ENCODE results near the gene PRSS21. TPM values are rescaled to one million over a fixed set of nuclear protein-coding genes. Genes with fewer than 3 reads are reported as not detected.

PRSS21 gene
- total and polyA plus RNA-seq, 2 donors from 2014 or later: 0.54 TPM; not detected in 1

DNA sequence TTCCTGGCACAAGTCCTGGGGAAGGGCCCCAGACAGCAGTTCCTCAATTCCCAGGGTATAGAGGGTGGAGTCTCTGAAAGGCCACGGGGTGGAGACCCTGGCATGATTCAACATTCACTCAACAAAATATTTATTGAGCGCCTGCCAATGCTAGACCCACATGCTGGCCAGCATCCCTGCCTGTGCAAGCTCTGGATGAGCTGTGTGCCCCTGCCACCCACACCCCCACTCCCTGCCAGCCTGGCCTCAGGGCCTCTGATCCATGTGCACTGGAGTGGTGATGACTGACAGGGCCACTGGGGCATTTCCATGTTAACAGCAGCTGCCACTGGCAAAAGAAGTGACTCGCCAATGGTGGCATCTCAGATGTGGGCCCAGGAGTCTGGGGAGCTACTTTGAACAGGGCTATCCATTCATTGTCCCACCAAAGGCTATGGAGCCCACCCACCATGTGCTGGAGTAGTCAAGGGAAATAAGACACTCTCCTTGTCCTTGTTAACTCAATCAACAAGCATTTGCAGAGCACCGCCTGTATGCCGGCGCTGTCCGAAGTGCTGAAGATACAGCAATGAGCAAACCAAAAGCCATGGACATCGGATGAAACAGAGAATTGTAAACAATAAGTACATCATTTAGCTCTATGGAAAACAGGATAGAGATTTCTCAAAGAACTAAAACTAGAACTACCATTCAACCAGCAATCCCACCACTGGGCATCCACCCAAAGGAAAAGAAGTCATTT is 44.0 kb downstream of the PRSS21 start:
- intact Hi-C loops (cut with DNase I): no loop called here
- peaks cover 0 to 6% (median 0%) of the 10 kb centered on the region in 3 donors for H3K9me3 ChIP-seq (ENCODE audit: control insufficient read depth in 2 of 3, insufficient read depth in 1 of 3, low read length in 3 of 3)
- H3K4me3 ChIP-seq (ENCODE audit: low read length in 3 of 3): no peak overlapping the region
- no peaks in the 10 kb centered on the region for H3K36me3 ChIP-seq (ENCODE audit: control insufficient read depth in 2 of 3, insufficient read depth in 3 of 3, low read length in 3 of 3)
- DNase-seq: no peak
- no peaks in the 10 kb centered on the region for H3K4me1 ChIP-seq (ENCODE audit: control insufficient read depth in 2 of 3, insufficient read depth in 2 of 3, low read depth in 1 of 3, low read length in 3 of 3)
- H3K9ac ChIP-seq (ENCODE audit: low read length in 3 of 3): no peak overlapping the region
- no peaks in the 10 kb centered on the region for H3K27me3 ChIP-seq (ENCODE audit: control insufficient read depth, insufficient read depth, low read length)
- TF ChIP-seq, protein P1, sequence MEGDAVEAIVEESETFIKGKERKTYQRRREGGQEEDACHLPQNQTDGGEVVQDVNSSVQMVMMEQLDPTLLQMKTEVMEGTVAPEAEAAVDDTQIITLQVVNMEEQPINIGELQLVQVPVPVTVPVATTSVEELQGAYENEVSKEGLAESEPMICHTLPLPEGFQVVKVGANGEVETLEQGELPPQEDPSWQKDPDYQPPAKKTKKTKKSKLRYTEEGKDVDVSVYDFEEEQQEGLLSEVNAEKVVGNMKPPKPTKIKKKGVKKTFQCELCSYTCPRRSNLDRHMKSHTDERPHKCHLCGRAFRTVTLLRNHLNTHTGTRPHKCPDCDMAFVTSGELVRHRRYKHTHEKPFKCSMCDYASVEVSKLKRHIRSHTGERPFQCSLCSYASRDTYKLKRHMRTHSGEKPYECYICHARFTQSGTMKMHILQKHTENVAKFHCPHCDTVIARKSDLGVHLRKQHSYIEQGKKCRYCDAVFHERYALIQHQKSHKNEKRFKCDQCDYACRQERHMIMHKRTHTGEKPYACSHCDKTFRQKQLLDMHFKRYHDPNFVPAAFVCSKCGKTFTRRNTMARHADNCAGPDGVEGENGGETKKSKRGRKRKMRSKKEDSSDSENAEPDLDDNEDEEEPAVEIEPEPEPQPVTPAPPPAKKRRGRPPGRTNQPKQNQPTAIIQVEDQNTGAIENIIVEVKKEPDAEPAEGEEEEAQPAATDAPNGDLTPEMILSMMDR (IDR thresholded peaks at IDR 0.05; ENCODE audit: borderline replicate concordance, extremely low read depth, insufficient read depth): no peak
- no peak for FAIRE-seq
- no peak overlapping the region for H3K27ac ChIP-seq (ENCODE audit: low read depth in 2 of 2, low read length in 2 of 2)

GRCh38 chr16:2865651-2866050 is 48.6 kb downstream of the PRSS21 start:
- Histone ChIP-seq H3K27ac (ENCODE audit: low read depth in 2 of 2, low read length in 2 of 2) (no peak overlapping the region), H3K9ac (ENCODE audit: low read length in 3 of 3) (no peak overlapping the region)

GRCh38 chr16:2866431-2866830 is 49.4 kb downstream of the PRSS21 start:
- H3K27ac ChIP-seq (ENCODE audit: low read depth in 2 of 2, low read length in 2 of 2): no peak overlapping the region
- no peaks in the 10 kb centered on the region for H3K9me3 ChIP-seq (ENCODE audit: control insufficient read depth in 2 of 3, insufficient read depth in 1 of 3, low read length in 3 of 3)
- TF ChIP-seq, protein P1 (IDR thresholded peaks at IDR 0.05; ENCODE audit: borderline replicate concordance, extremely low read depth, insufficient read depth): no peak
- H3K27me3 ChIP-seq (ENCODE audit: control insufficient read depth, insufficient read depth, low read length): no peaks in the 10 kb centered on the region
- no peak for FAIRE-seq
- DNase-seq: no peak
- intact Hi-C loops (cut with DNase I): no loop called here
- no peaks in the 10 kb centered on the region for H3K36me3 ChIP-seq (ENCODE audit: control insufficient read depth in 2 of 3, insufficient read depth in 3 of 3, low read length in 3 of 3)
- peaks cover 0 to 3% (median 0%) of the 10 kb centered on the region in 3 donors for H3K4me1 ChIP-seq (ENCODE audit: control insufficient read depth in 2 of 3, insufficient read depth in 2 of 3, low read depth in 1 of 3, low read length in 3 of 3)
- no peak overlapping the region for H3K4me3 ChIP-seq (ENCODE audit: low read length in 3 of 3)
- H3K9ac ChIP-seq (ENCODE audit: low read length in 3 of 3): no peak overlapping the region

More at GRCh38 chr16:2865651-2866050, 48.6 kb downstream of the PRSS21 start:
- Histone ChIP-seq H3K9me3 (ENCODE audit: control insufficient read depth in 2 of 3, insufficient read depth in 1 of 3, low read length in 3 of 3) (peaks cover 0 to 6% (median 0%) of the 10 kb centered on the region in 3 donors), H3K27me3 (ENCODE audit: control insufficient read depth, insufficient read depth, low read length) (no peaks in the 10 kb centered on the region), H3K36me3 (ENCODE audit: control insufficient read depth in 2 of 3, insufficient read depth in 3 of 3, low read length in 3 of 3) (no peaks in the 10 kb centered on the region), H3K4me3 (ENCODE audit: low read length in 3 of 3) (no peak overlapping the region), H3K4me1 (ENCODE audit: control insufficient read depth in 2 of 3, insufficient read depth in 2 of 3, low read depth in 1 of 3, low read length in 3 of 3) (peaks cover 0 to 3% (median 0%) of the 10 kb centered on the region in 3 donors)
- intact Hi-C loops (cut with DNase I): no loop called here
- FAIRE-seq (no peak), DNase-seq (no peak)
- TF ChIP-seq, protein P1 (IDR thresholded peaks at IDR 0.05; ENCODE audit: borderline replicate concordance, extremely low read depth, insufficient read depth): no peak

All from kidney (tissue), 14 donors.